GM23338 (cell line): ENCODE measurements around the gene FBN2. TPM values are rescaled to one million over a fixed set of nuclear protein-coding genes. Genes with fewer than 3 reads are reported as not detected.

ENCODE experiments used
- ATAC-seq: fragments of 200-7000 bp; cut with Tn5 transposase; 3 replicates; pipeline ENCODE4 v1.9.1; 2020
- DNase-seq: peaks from one replicate; pipeline ENCODE4 v3.0.0-alpha.2; 2015; ENCODE audit warnings: low spot score
- H2AFZ ChIP-seq: fragments of 200-600 bp; sonication (generic); 2 replicates; pipeline ENCODE4 v1.8.0; 2016; ENCODE audit warnings: antibody characterized with exemption, mild to moderate bottlenecking, moderate library complexity
- H3F3A ChIP-seq: fragments of 200-600 bp; sonication (generic); replicated peaks from 2 replicates; pipeline ENCODE4 v1.8.0; 2017; ENCODE audit warnings: antibody characterized with exemption, mixed run types, low read depth
- H3K27ac ChIP-seq: fragments of 200-600 bp; sonication (generic); 2 replicates; pipeline ENCODE4 v1.6.1; 2016; ENCODE audit warnings: low read depth
- H3K27me3 ChIP-seq: fragments of 200-600 bp; sonication (generic); 2 replicates; pipeline ENCODE4 v1.8.0; 2016; ENCODE audit warnings: mild to moderate bottlenecking, mixed run types, moderate library complexity; ENCODE audit not compliant: insufficient read depth
- H3K36me3 ChIP-seq: fragments of 200-600 bp; sonication (generic); 2 replicates; pipeline ENCODE4 v1.8.0; 2016; ENCODE audit warnings: mild to moderate bottlenecking; ENCODE audit not compliant: insufficient read depth
- H3K4me1 ChIP-seq: fragments of 200-600 bp; sonication (generic); 2 replicates; pipeline ENCODE4 v1.8.0; 2016; ENCODE audit warnings: mild to moderate bottlenecking, moderate library complexity; ENCODE audit not compliant: insufficient read depth
- H3K4me2 ChIP-seq: fragments of 200-600 bp; sonication (generic); 2 replicates; pipeline ENCODE4 v1.7.1; 2017; ENCODE audit warnings: mixed run types
- H3K4me3 ChIP-seq: fragments of 200-600 bp; sonication (generic); 2 replicates; pipeline ENCODE4 v1.6.1; 2016; ENCODE audit warnings: mixed run types
- H3K79me2 ChIP-seq: fragments of 200-600 bp; sonication (generic); replicated peaks from 2 replicates; pipeline ENCODE4 v1.8.0; 2017; ENCODE audit warnings: mild to moderate bottlenecking; ENCODE audit not compliant: insufficient read depth
- H3K9me2 ChIP-seq: fragments of 200-600 bp; sonication (generic); 2 replicates; pipeline ENCODE4 v1.8.0; 2017; ENCODE audit not compliant: insufficient read depth
- H4K20me1 ChIP-seq: fragments of 200-600 bp; sonication (generic); replicated peaks from 2 replicates; pipeline ENCODE4 v1.8.0; 2017; ENCODE audit warnings: mild to moderate bottlenecking; ENCODE audit not compliant: insufficient read depth
- H3K27ac Mint-ChIP-seq: 2 replicates; pipeline ENCODE4 v1.8.0; 2020; ENCODE audit warnings: inconsistent platforms, mild to moderate bottlenecking, moderate library complexity, mixed read lengths
- H3K27me3 Mint-ChIP-seq: 3 replicates; pipeline ENCODE4 v1.8.0; 2022; ENCODE audit warnings: low read depth, mild to moderate bottlenecking, moderate library complexity, mixed read lengths, inconsistent platforms; ENCODE audit not compliant: insufficient read depth, poor library complexity
- H3K36me3 Mint-ChIP-seq: 3 replicates; pipeline ENCODE4 v1.8.0; 2021; ENCODE audit warnings: low read depth, mild to moderate bottlenecking, inconsistent platforms, moderate library complexity, mixed read lengths
- H3K4me1 Mint-ChIP-seq: 3 replicates; pipeline ENCODE4 v1.8.0; 2020; ENCODE audit warnings: mild to moderate bottlenecking, inconsistent platforms, mixed read lengths
- H3K4me3 Mint-ChIP-seq: 3 replicates; pipeline ENCODE4 v1.8.0; 2021; ENCODE audit warnings: moderate library complexity, mild to moderate bottlenecking, inconsistent platforms, mixed read lengths
- H3K9me3 Mint-ChIP-seq: 3 replicates; pipeline ENCODE4 v1.8.0; 2020; ENCODE audit warnings: moderate library complexity, mild to moderate bottlenecking, inconsistent platforms, mixed read lengths
- ETS1 ChIP-seq: IDR thresholded peaks from 2 replicates; pipeline ENCODE4 v1.6.1; 2016; ENCODE audit warnings: antibody characterized with exemption
- EZH2phosphoT487 ChIP-seq: fragments of 200-600 bp; sonication (generic); IDR thresholded peaks from one replicate; pipeline ENCODE4 v1.8.1; 2018; ENCODE audit warnings: antibody characterized with exemption; ENCODE audit not compliant: unreplicated experiment
- NANOG ChIP-seq: IDR thresholded peaks from 2 replicates; pipeline ENCODE4 v1.6.1; 2016; ENCODE audit warnings: antibody characterized with exemption, borderline replicate concordance
- POLR2AphosphoS5 ChIP-seq: IDR thresholded peaks from 2 replicates; pipeline ENCODE4 v1.6.1; 2016; ENCODE audit warnings: antibody characterized with exemption, low read depth
- REST ChIP-seq: IDR thresholded peaks from one replicate; pipeline ENCODE4 v1.6.1; 2018; ENCODE audit warnings: antibody characterized with exemption; ENCODE audit not compliant: unreplicated experiment
- ZNF462 ChIP-seq: fragments of 250-450 bp; sonication (Bioruptor Pico); IDR thresholded peaks from 2 replicates; pipeline ENCODE4 v1.5.0; 2020; ENCODE audit warnings: mild to moderate bottlenecking, moderate library complexity
- polyA plus RNA-seq: library from polyadenylated mRNA; unstranded; fragments of >200 nt; fragmentation: Nextera tagmentation; extraction: Ambion mirVana; gene quantifications from 2 replicates; pipeline ENCODE4 v1.2.1, GENCODE V29; 2016
- total RNA-seq: library from RNA; depleted of rRNA; stranded (reverse); fragments of >200 nt; shearing (Covaris generic); gene quantifications from 2 replicates; pipeline ENCODE4 v1.2.3, GENCODE V29; 2014

Gene FBN2
- total and polyA plus RNA-seq, 2 experiments from 2014 or later: 2.6 to 13.6 TPM

GRCh38 chr5:128318691-128319090, 219.4 kb downstream of the FBN2 start (continued):
- TF ChIP-seq ZNF462: no peak
- no peak for TF ChIP-seq ETS1
- no peak for TF ChIP-seq NANOG

- no peak overlapping the region for H3K4me3 Mint-ChIP-seq
- no peaks in the 10 kb centered on the region; the same call in 2 of the 3 replicates for H3K9me3 Mint-ChIP-seq
- no peaks in the 10 kb centered on the region for H4K20me1 ChIP-seq
- H3F3A ChIP-seq: no peaks in the 10 kb centered on the region
- H3K27ac ChIP-seq: no peak overlapping the region
- H3K4me1 ChIP-seq: no peaks in the 10 kb centered on the region
- H3K4me2 ChIP-seq: no peak overlapping the region
- peaks cover 2% of the 10 kb centered on the region for H3K27me3 Mint-ChIP-seq
- H3K27ac Mint-ChIP-seq: no peak overlapping the region
- H3K4me1 Mint-ChIP-seq: no peaks in the 10 kb centered on the region
- DNase-seq: no peak
- no peaks in the 10 kb centered on the region for H3K27me3 ChIP-seq
- H3K36me3 ChIP-seq: no peaks in the 10 kb centered on the region
- H2AFZ ChIP-seq: no peak overlapping the region
- no peaks in the 10 kb centered on the region for H3K9me2 ChIP-seq
- no peaks in the 10 kb centered on the region for H3K36me3 Mint-ChIP-seq
- no peak overlapping the region for H3K4me3 ChIP-seq
- ATAC-seq: no peak
- no peaks in the 10 kb centered on the region for H3K79me2 ChIP-seq
- TF ChIP-seq NANOG (no peak), REST (no peak), EZH2phosphoT487 (no peak), POLR2AphosphoS5 (no peak)
These were observed 220.6 kb downstream of the FBN2 start for GRCh38 chr5:128317481-128317880.
